ENCODE data around the gene PLGLB1. TPM values are rescaled to one million over a fixed set of nuclear protein-coding genes. Genes with fewer than 3 reads are reported as not detected.

PLGLB1 gene
- 0.25 and 2.0 TPM in 2 replicates for total RNA-seq

DNA sequence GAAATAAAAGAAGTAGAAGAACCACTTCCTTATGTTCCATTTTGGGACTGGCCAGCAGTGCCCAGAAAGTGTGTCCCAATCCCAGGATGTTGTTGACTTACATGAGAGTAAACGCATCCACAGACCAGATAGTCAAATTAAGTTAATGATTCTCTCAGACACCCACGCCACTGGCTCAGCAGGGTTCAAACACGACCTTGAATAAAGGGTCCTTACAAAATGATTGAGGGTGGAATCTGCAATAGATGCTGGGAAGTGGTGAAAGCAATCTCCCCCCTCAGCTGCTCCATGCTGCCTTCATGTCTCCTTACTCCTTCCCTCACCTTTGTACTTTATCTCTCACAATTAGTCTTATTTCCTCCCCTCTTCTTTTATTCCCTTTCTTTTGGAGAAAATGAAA, at the start of gene PLGLB1:
Gene PLGLB1, minus strand, starts transcription at position 101 of the 400 bp plus-strand sequence. Its CDS starts 61 bp downstream, at position 40.

Other genes with a start within 250 kb of the PLGLB1 start
- not detected in 2 replicates for gene CD8A, start 230.9 kb downstream of the PLGLB1 start, total RNA-seq
- gene CD8B, start 160.0 kb downstream of the PLGLB1 start, total RNA-seq: not detected in 2 replicates
- gene RGPD1, start 79.7 kb downstream of the PLGLB1 start, total RNA-seq: 0.39 and 0.56 TPM in 2 replicates

Measured in cardiac ventricle fibroblast (primary cell).